SK-N-SH treated with all-trans-retinoic acid at 6 μM for 48 hours (cell line): ENCODE data around the gene ERBB3.

Experiments used
- ZFP3 ChIP-seq: fragments of 250-450 bp; sonication (Bioruptor Pico); IDR thresholded peaks from 2 replicates; pipeline ENCODE4 v1.5.0; 2020; ENCODE audit warnings: mild to moderate bottlenecking, moderate library complexity
- ZFP30 ChIP-seq: fragments of 450-650 bp; formaldehyde crosslinking; IDR thresholded peaks from 2 replicates; pipeline ENCODE4 v1.5.0; 2022; ENCODE audit warnings: mild to moderate bottlenecking, moderate library complexity
- TF ChIP-seq, protein P1 (sequence below): fragments of 250-450 bp; sonication (Bioruptor Pico); IDR thresholded peaks from 2 replicates; pipeline ENCODE4 v1.8.0; 2021; ENCODE audit warnings: low read depth, mild to moderate bottlenecking, moderate library complexity, borderline replicate concordance
- TF ChIP-seq, protein P2 (sequence below): fragments of 250-450 bp; sonication (Bioruptor Pico); IDR thresholded peaks from 2 replicates; pipeline ENCODE4 v1.5.1; 2020; ENCODE audit warnings: low read depth, mild to moderate bottlenecking, moderate library complexity
- TF ChIP-seq, protein P3 (sequence below): fragments of 250-450 bp; sonication (Bioruptor Pico); IDR thresholded peaks from 2 replicates; pipeline ENCODE4 v1.8.0; 2020; ENCODE audit warnings: mild to moderate bottlenecking, moderate library complexity, borderline replicate concordance
- TF ChIP-seq, protein P4 (sequence below): fragments of 250-450 bp; sonication (Bioruptor Pico); IDR thresholded peaks from 2 replicates; pipeline ENCODE4 v1.5.1; 2021; ENCODE audit warnings: mild to moderate bottlenecking, moderate library complexity

DNA sequence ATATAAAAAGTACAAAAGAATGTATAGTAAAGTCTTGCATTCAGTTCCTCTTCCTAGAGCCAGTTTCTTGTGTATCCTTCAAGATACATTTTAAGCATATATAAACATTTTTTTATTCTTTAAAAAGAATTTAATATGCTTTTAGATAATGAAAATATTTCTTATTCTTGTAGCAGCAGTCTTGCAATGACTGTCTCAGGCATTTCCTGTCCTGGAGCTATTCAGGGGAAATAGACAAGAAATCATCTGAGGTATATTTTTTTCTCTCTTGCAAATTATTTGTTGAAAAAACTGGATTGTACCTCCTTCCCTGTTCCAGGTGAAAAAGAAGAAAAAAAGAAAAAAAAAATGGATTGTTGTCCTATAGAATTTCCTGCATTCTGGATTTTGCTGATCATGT, 17.0 kb upstream of the ERBB3 start:
- TF ChIP-seq, protein P1, sequence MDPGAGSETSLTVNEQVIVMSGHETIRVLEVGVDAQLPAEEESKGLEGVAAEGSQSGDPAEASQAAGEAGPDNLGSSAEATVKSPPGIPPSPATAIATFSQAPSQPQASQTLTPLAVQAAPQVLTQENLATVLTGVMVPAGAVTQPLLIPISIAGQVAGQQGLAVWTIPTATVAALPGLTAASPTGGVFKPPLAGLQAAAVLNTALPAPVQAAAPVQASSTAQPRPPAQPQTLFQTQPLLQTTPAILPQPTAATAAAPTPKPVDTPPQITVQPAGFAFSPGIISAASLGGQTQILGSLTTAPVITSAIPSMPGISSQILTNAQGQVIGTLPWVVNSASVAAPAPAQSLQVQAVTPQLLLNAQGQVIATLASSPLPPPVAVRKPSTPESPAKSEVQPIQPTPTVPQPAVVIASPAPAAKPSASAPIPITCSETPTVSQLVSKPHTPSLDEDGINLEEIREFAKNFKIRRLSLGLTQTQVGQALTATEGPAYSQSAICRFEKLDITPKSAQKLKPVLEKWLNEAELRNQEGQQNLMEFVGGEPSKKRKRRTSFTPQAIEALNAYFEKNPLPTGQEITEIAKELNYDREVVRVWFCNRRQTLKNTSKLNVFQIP (CRISPR knock-in tag) = no peak
- TF ChIP-seq ZFP30 (CRISPR knock-in tag) (no peak), ZFP3 (CRISPR knock-in tag) (no peak)
- TF ChIP-seq, protein P2, sequence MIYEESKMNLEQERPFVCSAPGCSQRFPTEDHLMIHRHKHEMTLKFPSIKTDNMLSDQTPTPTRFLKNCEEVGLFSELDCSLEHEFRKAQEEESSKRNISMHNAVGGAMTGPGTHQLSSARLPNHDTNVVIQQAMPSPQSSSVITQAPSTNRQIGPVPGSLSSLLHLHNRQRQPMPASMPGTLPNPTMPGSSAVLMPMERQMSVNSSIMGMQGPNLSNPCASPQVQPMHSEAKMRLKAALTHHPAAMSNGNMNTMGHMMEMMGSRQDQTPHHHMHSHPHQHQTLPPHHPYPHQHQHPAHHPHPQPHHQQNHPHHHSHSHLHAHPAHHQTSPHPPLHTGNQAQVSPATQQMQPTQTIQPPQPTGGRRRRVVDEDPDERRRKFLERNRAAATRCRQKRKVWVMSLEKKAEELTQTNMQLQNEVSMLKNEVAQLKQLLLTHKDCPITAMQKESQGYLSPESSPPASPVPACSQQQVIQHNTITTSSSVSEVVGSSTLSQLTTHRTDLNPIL = no peak
- TF ChIP-seq, protein P3, sequence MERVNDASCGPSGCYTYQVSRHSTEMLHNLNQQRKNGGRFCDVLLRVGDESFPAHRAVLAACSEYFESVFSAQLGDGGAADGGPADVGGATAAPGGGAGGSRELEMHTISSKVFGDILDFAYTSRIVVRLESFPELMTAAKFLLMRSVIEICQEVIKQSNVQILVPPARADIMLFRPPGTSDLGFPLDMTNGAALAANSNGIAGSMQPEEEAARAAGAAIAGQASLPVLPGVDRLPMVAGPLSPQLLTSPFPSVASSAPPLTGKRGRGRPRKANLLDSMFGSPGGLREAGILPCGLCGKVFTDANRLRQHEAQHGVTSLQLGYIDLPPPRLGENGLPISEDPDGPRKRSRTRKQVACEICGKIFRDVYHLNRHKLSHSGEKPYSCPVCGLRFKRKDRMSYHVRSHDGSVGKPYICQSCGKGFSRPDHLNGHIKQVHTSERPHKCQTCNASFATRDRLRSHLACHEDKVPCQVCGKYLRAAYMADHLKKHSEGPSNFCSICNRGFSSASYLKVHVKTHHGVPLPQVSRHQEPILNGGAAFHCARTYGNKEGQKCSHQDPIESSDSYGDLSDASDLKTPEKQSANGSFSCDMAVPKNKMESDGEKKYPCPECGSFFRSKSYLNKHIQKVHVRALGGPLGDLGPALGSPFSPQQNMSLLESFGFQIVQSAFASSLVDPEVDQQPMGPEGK (CRISPR knock-in tag) = no peak
- TF ChIP-seq, protein P4, sequence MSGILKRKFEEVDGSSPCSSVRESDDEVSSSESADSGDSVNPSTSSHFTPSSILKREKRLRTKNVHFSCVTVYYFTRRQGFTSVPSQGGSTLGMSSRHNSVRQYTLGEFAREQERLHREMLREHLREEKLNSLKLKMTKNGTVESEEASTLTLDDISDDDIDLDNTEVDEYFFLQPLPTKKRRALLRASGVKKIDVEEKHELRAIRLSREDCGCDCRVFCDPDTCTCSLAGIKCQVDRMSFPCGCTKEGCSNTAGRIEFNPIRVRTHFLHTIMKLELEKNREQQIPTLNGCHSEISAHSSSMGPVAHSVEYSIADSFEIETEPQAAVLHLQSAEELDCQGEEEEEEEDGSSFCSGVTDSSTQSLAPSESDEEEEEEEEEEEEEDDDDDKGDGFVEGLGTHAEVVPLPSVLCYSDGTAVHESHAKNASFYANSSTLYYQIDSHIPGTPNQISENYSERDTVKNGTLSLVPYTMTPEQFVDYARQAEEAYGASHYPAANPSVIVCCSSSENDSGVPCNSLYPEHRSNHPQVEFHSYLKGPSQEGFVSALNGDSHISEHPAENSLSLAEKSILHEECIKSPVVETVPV (CRISPR knock-in tag) = no peak
